GM21360 (cell line): ENCODE results near the gene TSC2.
"Not testable (repeated sequence)": the region's sequence is repeated elsewhere in the genome, so short reads cannot be mapped to it uniquely, and the experiment has no call there.

Experiments
- ATAC-seq: cut with Tn5 transposase; IDR thresholded peaks from one replicate; pipeline ENCODE4 v1.9.1; 2021; ENCODE audit warnings: mild to moderate bottlenecking, moderate library complexity; ENCODE audit not compliant: unreplicated experiment

The TSC2 gene

DNA sequence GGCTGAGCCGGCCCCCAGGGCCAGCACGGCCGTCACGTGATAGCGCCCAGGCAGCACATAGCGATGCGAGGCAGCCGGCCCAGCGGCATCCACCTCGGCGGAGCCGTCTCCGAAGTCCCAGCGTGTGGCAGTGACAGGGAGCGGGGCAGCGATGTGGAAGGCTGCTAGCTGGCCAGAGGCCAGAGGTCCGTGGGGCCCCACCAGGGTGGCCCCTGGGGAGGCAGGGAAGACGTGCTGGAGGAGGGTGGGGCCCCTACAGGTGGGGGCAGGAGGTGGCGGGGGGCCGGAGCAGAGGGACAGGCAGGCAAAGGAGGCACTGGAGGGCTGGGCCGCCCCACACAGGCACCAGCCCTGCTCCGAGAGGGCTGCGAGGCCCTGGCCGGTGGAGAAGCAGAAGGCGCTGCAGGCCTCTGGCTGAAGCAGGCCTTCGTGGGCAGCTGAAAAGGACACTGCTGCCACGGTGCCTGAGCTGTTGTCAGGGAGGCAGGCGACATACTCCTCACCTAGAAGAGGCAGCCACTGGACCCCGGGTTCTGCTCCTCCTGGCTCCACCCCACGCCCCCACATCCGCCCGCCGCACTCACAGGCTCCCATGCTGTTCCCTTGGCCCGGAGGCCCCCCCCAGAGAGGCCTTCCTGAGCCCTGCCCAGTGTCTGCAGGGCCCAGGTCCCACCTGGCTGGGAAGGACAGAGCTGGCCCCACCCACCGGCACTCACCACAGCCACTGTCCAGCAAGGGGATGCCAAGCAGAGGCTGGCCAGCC, 70.4 kb downstream of the TSC2 start:
- not testable (repeated sequence) for ATAC-seq

DNA sequence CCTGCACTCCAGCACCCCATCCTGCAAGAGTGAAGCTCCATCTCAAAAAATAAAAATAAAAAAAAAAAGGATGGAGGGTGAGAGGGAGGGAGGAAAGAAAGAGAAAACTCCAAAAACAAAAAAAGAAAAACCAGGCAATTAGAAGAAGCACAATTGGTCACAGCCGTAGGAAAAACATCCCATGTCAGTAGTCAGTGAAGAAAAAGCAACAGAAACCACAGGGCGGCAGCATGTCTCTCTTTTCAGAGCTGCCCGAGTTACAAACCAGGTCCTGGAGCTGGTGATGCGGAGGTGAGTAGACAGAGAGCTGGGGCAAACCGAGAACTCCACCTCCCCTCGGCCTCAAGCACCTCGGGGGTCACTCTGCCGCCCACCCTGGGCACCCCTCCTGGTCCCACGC, 73.5 kb downstream of the TSC2 start:
- ATAC-seq: not testable (repeated sequence)

DNA sequence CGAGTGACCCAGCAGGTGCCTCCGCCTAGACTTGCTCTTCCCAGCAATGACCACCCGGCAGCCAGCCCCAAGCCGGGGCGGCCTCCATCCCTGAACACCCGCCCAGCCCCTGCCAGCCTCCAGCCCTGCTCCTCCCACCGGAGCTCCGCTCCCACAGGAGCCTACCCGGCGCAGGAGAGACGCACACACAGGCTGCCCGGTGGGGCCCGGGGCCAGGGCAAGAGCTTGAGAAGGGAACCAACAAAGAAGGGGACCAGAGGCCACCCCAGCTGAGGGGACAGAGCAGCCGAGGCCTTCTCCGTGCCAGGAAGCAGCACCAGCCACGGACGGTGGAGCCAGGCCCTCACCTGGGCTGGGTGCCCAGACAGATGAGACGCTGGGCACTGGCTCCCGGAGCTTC, 74.1 kb downstream of the TSC2 start:
- no peak for ATAC-seq

GRCh38 chr16:2122429-2122828, 74.6 kb downstream of the TSC2 start:
- no peak for ATAC-seq

DNA sequence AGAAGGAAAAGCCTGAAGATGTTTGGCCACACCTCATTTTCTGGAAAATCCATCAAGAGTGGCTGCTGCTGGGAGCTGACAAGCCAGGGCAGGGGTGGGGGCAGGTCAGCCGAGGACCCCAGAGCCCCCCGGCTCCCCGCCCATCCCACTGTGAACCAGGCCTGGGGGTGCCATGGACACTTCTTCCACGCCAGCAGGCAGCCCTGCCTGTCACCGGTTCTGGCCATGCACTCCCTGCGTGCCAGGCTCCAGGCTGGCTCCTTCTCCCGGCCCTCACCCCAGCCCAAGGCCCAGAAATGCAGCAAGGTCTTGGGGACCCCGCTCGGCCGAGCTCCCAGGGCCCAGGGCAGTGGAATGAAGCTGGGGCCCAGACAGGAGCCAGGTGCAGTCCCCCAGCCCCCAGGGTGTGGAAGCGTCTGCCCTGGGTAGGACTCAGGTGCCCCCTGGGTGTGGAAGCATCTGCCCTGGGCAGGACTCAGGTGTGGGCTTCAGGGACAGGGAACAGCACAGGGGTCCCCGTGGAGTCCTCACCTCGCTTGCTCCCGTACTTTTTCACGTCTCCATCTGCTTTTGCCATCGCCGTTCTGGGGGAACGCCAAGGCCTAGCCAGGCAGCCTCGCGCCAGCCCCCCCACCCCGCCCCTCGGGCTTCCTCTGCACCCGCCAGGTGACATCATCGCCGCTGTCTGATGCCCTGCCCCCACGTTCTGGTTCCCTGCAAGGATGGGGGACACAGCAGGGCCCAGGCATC, 75.3 kb downstream of the TSC2 start:
- not testable (repeated sequence) for ATAC-seq

- ATAC-seq: not testable (repeated sequence)
Observed at GRCh38 chr16:2123706-2124376, 76.1 kb downstream of the TSC2 start.

GRCh38 chr16:2124377-2124693, 76.5 kb downstream of the TSC2 start:
- ATAC-seq: not testable (repeated sequence)

- ATAC-seq: not testable (repeated sequence)
Observed at GRCh38 chr16:2124694-2125444, 77.1 kb downstream of the TSC2 start.

DNA sequence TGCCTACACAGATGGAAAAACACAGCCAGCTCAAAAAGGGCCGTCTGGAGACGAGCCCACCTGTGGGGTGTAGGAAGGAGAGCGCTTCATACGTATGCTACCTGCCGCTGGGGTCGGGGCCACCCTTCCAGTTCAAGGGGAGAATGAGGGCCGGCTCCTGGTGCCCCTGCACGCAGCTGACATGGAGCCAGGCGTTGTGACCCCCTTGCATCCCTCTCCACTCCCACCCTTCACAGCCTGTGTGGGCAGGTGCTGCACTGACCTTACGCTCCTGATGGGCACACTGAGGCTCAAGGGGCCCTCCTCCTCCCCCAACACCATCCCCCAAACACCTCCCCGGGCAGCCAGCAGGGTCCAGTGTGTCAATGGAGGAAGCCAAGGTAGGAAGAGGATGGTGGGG, 77.8 kb downstream of the TSC2 start:
- not testable (repeated sequence) for ATAC-seq

GRCh38 chr16:2126161-2126743, 78.5 kb downstream of the TSC2 start:
- ATAC-seq: not testable (repeated sequence)

DNA sequence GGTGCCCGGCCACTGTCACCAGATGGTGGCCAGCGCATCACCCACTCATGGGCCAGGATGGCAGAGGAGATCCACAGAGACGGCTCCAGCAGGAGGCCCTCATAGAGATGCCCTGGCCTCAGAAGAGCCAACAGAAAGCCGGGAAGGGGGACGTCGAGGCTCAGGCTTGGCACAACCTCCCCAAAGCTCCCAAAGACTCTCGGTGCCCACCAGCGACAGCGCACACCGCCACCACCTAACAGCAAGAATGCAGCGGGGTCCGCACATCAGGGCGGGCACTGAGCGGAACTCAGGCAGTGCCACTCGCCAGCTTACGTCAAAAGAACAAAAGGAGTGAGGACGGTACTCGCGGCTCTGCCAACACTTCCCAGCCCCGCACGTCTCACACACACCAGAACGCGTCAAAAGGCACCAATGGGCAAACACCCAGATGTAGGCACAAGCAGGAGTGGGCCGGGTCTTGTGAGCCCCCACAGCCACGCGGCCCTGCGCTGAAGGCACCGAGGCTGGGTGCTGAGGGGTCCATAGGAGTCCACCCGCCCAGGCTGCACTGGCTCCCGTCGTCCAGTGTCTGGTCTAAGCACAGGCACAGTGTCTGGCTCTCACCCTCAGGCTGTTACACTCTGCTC, 79.3 kb downstream of the TSC2 start:
- ATAC-seq: not testable (repeated sequence)

DNA sequence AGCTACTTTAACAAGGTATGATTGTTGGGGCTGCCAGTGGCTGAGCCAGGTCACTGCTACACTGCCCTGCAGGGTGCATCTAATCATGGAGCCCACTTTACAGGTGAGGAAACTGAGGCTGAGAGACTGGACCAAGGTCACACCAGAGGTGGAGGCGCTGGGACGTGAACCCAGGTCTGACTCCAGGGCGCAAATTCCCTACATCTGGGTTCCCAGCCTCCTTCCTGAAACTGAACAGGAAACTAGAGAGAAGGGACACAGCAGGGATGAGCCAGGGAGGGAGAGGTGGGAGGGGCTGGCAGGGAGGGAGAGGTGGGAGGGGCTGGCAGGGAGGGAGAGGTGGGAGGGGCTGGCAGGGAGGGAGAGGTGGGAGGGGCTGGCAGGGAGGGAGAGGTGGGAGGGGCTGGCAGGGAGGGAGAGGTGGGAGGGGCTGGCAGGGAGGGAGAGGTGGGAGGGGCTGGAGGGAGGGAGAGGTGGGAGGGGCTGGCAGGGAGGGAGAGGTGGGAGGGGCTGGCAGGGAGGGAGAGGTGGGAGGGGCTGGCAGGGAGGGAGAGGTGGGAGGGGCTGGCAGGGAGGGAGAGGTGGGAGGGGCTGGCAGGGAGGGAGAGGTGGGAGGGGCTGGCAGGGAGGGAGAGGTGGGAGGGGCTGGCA, 80.0 kb downstream of the TSC2 start:
- not testable (repeated sequence) for ATAC-seq

GRCh38 chr16:2129251-2129650, 81.5 kb downstream of the TSC2 start:
- ATAC-seq: not testable (repeated sequence)

GRCh38 chr16:2129890-2130447, 82.2 kb downstream of the TSC2 start:
- not testable (repeated sequence) for ATAC-seq

DNA sequence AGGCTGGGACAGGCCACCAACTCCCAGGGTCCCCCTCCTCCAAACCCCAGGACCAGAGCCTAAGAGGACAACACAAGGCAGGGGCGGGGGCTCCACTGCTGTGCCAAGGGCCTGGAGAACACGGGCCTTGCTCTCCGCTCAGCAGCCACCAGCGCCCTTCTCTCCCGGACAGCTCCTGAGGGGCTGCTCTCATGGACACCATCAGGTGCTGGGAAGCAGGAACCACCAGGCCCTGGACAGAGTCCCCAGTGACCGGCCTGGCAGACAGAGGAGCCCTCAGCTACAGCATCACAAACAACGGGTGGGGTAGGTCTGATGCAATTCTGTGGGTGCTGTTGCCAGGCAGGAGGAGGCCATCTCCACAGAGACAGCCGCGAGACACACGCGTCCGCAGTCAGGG, 86.0 kb downstream of the TSC2 start:
- not testable (repeated sequence) for ATAC-seq

- not testable (repeated sequence) for ATAC-seq
Observed at GRCh38 chr16:2135071-2135470, 87.3 kb downstream of the TSC2 start.

DNA sequence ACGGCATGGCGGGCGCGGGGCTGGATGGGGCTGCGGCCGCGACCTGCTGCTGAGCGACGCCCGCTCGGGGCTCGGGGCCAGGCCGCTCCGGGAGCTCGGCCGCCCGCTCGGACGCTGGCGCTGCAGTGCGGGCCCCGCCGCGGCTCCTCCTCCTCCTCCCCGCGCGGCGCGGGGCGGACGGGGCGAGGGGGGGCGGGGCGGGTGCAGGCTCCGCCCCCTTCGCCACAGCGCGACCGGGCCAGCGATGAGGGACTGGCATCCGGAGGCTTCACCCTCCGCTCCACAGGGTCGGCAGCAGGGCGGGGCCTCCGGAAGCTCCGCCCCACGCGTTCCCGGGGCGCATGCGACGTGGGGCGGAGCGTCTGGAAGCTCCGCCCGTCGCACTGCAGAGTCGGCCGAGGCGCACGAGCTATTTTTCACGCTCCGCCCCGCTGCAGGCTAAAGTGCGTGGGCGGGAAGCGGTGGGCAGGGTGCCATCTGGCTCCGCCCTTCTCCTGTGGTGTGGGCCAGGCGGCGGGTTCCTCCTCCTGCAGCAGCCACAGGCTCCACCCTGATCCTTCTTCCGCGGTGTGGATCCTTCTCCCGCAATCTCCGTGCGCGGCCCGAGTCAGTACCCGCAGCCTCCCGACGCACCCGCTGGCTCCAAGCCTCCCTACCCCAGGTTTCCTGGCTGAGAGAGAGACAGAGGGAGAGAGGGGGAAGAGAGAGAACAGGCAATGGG, 88.1 kb downstream of the TSC2 start, which contains the start of gene PKD1:
TSS of gene PKD1 (minus strand) at position 129 of the 721 bp plus-strand sequence. CDS start 209 bp downstream, outside the sequence.
- ATAC-seq: not testable (repeated sequence)
